Gastroesophageal sphincter (tissue), 3 donors: ENCODE data around the gene RPEL1.

ENCODE experiments used
- POLR2A ChIP-seq, 2 donors: fragments of 450-650 bp; IDR thresholded peaks; one replicate each; pipeline ENCODE4 v1.6.1; 2017; ENCODE audit warnings: antibody characterized with exemption in 2 of 2, mild to moderate bottlenecking in 2 of 2, moderate library complexity in 1 of 2
- POLR2AphosphoS5 ChIP-seq: sonication (generic); formaldehyde crosslinking; IDR thresholded peaks from one replicate; pipeline ENCODE4 v1.6.1; 2017; ENCODE audit warnings: antibody characterized with exemption
- TF ChIP-seq, protein P1 (sequence below), 4 experiments: fragments of 200-600 bp in 2 of 4; fragments of 450-650 bp in 2 of 4; sonication (generic) in 1 of 4; IDR thresholded peaks; one replicate each; pipeline ENCODE4 v1.5.1; 2017 to 2019; ENCODE audit warnings: antibody characterized with exemption in 4 of 4, mild to moderate bottlenecking in 2 of 4, moderate library complexity in 2 of 4

DNA sequence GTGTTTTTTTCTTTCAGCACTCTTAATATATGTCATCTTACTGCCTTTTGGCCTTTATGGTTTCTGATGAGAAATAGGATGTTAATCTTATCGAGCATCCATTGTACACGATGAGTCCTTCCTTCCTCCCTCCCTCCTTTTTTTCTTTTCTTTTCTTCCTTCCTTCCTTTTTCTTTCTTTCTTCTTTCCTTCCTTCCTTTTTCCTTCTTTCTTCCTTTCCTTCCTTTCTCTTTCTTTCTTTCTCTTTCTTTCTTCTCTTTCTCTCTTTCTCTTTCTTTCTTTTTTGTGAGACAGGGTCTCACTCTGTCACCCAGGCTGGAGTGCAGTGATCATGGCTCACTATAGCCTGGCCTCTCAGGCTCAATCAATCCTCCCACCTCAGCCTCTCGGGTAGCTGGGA lies 8.4 kb downstream of the RPEL1 start:
- TF ChIP-seq, protein P1, sequence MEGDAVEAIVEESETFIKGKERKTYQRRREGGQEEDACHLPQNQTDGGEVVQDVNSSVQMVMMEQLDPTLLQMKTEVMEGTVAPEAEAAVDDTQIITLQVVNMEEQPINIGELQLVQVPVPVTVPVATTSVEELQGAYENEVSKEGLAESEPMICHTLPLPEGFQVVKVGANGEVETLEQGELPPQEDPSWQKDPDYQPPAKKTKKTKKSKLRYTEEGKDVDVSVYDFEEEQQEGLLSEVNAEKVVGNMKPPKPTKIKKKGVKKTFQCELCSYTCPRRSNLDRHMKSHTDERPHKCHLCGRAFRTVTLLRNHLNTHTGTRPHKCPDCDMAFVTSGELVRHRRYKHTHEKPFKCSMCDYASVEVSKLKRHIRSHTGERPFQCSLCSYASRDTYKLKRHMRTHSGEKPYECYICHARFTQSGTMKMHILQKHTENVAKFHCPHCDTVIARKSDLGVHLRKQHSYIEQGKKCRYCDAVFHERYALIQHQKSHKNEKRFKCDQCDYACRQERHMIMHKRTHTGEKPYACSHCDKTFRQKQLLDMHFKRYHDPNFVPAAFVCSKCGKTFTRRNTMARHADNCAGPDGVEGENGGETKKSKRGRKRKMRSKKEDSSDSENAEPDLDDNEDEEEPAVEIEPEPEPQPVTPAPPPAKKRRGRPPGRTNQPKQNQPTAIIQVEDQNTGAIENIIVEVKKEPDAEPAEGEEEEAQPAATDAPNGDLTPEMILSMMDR (IDR thresholded peaks at IDR 0.05): no peak
- TF ChIP-seq POLR2A (IDR thresholded peaks at IDR 0.05) (no peak), POLR2AphosphoS5 (no peak)
